Upper lobe of left lung (tissue), 6 donors: ENCODE measurements around the gene FAM72A. TPM values are rescaled to one million over a fixed set of nuclear protein-coding genes. Genes with fewer than 3 reads are reported as not detected.

Experiments
- ATAC-seq, 2 donors: fragments of 200-7000 bp; cut with Tn5 transposase; one replicate each; pipeline ENCODE4 v1.9.1; 2022; ENCODE audit warnings: mild to moderate bottlenecking in 2 of 2, moderate library complexity in 2 of 2; ENCODE audit not compliant: low FRiP score in 2 of 2
- DNase-seq, 2 donors: peaks; one replicate each; pipeline ENCODE4 v3.0.0-alpha.2; 2019 to 2020
- H3K27ac ChIP-seq, 4 donors: fragments of 200-600 bp; sonication (generic); one replicate each; pipeline ENCODE4 v1.5.1; 2016 to 2019
- H3K27me3 ChIP-seq, 4 donors: fragments of 200-600 bp; sonication (generic); one replicate each; pipeline ENCODE4 v1.5.1; 2017 to 2019
- H3K36me3 ChIP-seq, 4 donors: fragments of 200-600 bp; sonication (generic); one replicate each; pipeline ENCODE4 v1.5.1; 2016 to 2019
- H3K4me1 ChIP-seq, 4 donors: fragments of 200-600 bp; sonication (generic); one replicate each; pipeline ENCODE4 v1.5.1; 2018 to 2019
- H3K4me3 ChIP-seq, 4 donors: fragments of 200-600 bp; sonication (generic); one replicate each; pipeline ENCODE4 v1.5.1; 2017 to 2019; ENCODE audit warnings: mild to moderate bottlenecking in 2 of 4, moderate library complexity in 1 of 4
- H3K9me3 ChIP-seq, 4 donors: fragments of 200-600 bp; sonication (generic); one replicate each; pipeline ENCODE4 v1.5.1; 2018 to 2019
- EP300 ChIP-seq, 4 donors: sonication (generic); formaldehyde crosslinking; IDR thresholded peaks; one replicate each; pipeline ENCODE4 v1.5.1; 2017; ENCODE audit warnings: antibody characterized with exemption in 4 of 4, control low read depth in 2 of 4
- POLR2A ChIP-seq, 4 donors: fragments of 450-650 bp; IDR thresholded peaks; one replicate each; pipeline ENCODE4 v1.5.1; 2016 to 2017; ENCODE audit warnings: antibody characterized with exemption in 4 of 4, mild to moderate bottlenecking in 2 of 4
- POLR2AphosphoS5 ChIP-seq, 2 donors: sonication (generic); formaldehyde crosslinking; IDR thresholded peaks; one replicate each; pipeline ENCODE4 v1.5.1; 2017; ENCODE audit warnings: antibody characterized with exemption in 2 of 2
- WGBS, 2 donors: methylation state at CpG; one replicate each; pipeline ENCODE4 v1.1.5; 2017 to 2018; 5-methylcytosine and 5-hydroxymethylcytosine counted together
- total RNA-seq, 6 donors: library from RNA; depleted of rRNA in 4 of 6; stranded (reverse); fragments of >200 nt in 4 of 6; gene quantifications; one replicate each; pipeline versions ENCODE4 v1.1.0 to v1.2.1, GENCODE V29; 2016 to 2021
- TF ChIP-seq, protein P1 (sequence below), 6 experiments: fragments of 450-650 bp in 4 of 6; fragments of 200-600 bp in 2 of 6; sonication (generic) in 2 of 6; IDR thresholded peaks; one replicate each; pipeline ENCODE4 v1.5.1; 2016 to 2019; ENCODE audit warnings: antibody characterized with exemption in 6 of 6
- donor health status: DM: no; HTN: no; CAD: no; lungs with moderate emphysema.
- donor health status: DM: no; HTN: yes; CAD: no; lungs with severe emphysema.

Gene FAM72A
- total RNA-seq, 6 donors from 2014 or later, result 0.89 to 6.6 (median 3.3) TPM; not detected in 1

DNA sequence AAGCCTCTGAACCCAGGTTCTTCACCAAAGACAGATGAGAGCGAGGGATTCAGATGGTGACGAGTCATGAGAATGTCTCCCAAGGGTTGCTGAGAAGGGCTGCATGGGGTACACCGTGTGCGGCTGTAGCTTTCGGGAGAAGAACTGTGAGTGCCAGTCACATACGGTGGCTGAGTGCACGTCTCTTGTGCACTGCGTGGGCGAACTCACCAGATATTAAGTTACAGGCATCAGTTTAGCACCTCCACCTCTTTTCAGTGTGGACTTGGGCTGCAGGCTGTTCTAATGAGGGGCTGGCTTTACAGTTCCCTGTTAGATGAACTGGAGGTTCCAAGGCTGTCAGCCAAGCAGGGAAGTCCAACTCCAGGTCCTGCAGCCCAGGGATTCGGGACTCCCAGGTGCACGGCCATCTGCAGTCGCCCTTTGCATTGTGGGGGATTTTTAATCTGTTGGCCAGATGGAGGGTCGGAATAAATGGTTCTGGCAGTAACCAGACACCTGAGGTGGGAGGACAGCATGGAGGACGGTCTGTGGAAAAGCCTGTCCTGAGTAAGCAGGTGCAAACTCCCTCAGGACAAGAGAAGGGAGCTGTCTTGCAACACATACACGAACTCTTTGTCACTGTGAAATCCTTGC, 59.0 kb downstream of the FAM72A start:
- Histone ChIP-seq H3K36me3 (no peaks in the 10 kb centered on the region), H3K4me3 (no peak overlapping the region), H3K4me1 (no peaks in the 10 kb centered on the region), H3K9me3 (no peaks in the 10 kb centered on the region), H3K27ac (no peak overlapping the region), H3K27me3 (no peaks in the 10 kb centered on the region)
- DNase-seq, result no peak
- no peak for TF ChIP-seq EP300 (IDR thresholded peaks at IDR 0.05)
- TF ChIP-seq, protein P1, sequence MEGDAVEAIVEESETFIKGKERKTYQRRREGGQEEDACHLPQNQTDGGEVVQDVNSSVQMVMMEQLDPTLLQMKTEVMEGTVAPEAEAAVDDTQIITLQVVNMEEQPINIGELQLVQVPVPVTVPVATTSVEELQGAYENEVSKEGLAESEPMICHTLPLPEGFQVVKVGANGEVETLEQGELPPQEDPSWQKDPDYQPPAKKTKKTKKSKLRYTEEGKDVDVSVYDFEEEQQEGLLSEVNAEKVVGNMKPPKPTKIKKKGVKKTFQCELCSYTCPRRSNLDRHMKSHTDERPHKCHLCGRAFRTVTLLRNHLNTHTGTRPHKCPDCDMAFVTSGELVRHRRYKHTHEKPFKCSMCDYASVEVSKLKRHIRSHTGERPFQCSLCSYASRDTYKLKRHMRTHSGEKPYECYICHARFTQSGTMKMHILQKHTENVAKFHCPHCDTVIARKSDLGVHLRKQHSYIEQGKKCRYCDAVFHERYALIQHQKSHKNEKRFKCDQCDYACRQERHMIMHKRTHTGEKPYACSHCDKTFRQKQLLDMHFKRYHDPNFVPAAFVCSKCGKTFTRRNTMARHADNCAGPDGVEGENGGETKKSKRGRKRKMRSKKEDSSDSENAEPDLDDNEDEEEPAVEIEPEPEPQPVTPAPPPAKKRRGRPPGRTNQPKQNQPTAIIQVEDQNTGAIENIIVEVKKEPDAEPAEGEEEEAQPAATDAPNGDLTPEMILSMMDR (IDR thresholded peaks at IDR 0.05), result no peak
- TF ChIP-seq POLR2AphosphoS5 (IDR thresholded peaks at IDR 0.05), result no peak
- no peak for TF ChIP-seq POLR2A (IDR thresholded peaks at IDR 0.05)
- ATAC-seq, result no peak
- 88 to 93% methylated on average over 14 to 15 of the region's 15 CpGs for WGBS, 2 donors

DNA sequence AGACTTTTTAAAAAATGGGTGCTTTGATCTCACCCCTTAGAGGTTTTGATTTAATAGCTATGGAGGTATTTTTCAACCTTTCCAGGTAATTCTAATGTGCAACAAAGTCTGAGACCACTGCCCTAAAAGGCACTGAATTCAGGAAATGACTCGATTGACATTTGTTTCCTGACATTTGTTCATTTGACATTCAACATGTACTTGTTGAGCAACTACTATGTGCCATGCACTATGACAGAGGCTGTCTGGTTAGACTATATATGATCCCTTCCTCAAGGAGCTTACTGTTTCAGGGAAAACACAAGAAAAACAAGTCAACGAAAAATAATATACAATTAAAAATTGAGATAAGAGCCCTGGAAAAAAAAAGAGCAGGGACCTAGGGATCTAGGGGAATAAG, 59.9 kb downstream of the FAM72A start:
- 57 to 65% methylated on average over 2 of the region's 2 CpGs for WGBS, 2 donors
- Histone ChIP-seq H3K27me3 (no peaks in the 10 kb centered on the region), H3K4me3 (no peak overlapping the region), H3K27ac (no peak overlapping the region), H3K4me1 (no peaks in the 10 kb centered on the region), H3K9me3 (no peaks in the 10 kb centered on the region), H3K36me3 (no peaks in the 10 kb centered on the region)
- ATAC-seq (no peak), DNase-seq (no peak)
- TF ChIP-seq POLR2A (IDR thresholded peaks at IDR 0.05) (no peak), EP300 (IDR thresholded peaks at IDR 0.05) (no peak), POLR2AphosphoS5 (IDR thresholded peaks at IDR 0.05) (no peak)
- TF ChIP-seq, protein P1 (IDR thresholded peaks at IDR 0.05), result no peak

DNA sequence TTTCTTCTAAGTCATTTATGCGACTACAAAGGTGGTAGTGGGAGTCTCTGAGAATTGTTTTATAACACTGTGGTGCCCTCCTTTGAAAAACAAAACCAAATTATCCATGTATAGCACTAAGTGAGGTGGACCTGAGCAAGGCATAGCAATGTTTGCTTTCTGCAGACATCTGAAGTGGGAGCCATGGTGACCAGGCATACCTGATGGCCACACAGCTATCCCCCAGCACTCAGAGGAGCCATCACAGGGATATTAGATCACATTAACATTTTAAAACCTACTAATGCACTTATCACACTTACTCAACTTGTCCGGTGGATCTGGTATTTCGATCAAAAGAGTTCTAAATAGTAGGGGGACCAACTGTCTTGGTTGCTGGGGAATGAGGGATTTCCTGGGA, 60.6 kb downstream of the FAM72A start:
- no peaks in the 10 kb centered on the region for H3K36me3 ChIP-seq
- H3K9me3 ChIP-seq, result no peaks in the 10 kb centered on the region
- H3K4me1 ChIP-seq, result no peaks in the 10 kb centered on the region
- ATAC-seq (no peak), DNase-seq (no peak)
- H3K27me3 ChIP-seq, result no peaks in the 10 kb centered on the region
- H3K4me3 ChIP-seq, result no peak overlapping the region
- TF ChIP-seq EP300 (IDR thresholded peaks at IDR 0.05), result no peak
- TF ChIP-seq, protein P1 (IDR thresholded peaks at IDR 0.05), result no peak
- no peak for TF ChIP-seq POLR2AphosphoS5 (IDR thresholded peaks at IDR 0.05)
- no peak for TF ChIP-seq POLR2A (IDR thresholded peaks at IDR 0.05)
- H3K27ac ChIP-seq, result no peak overlapping the region
- WGBS, 2 donors, result 84 to 85% methylated on average over 3 of the region's 3 CpGs

DNA sequence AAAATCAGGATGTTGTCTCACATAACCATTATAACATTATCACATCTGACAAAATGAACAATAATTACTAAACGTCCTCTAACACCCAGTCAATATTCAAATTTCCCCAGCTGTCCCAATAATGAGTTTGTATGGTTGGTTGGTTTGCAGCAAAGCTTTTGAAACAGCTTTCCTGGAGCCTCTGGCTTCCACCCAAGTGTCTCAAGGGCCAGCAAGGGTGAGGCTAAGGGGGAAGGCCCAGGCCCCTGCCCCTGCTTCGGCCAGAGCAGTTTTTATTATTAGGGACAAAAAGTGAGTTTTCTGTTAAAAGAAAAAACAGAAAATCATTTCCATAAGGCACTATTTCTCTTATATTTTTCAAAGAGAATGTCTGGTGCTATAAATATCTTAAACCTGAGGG, 66.4 kb downstream of the FAM72A start:
- Histone ChIP-seq H3K9me3 (no peaks in the 10 kb centered on the region), H3K27me3 (no peaks in the 10 kb centered on the region), H3K27ac (no peak overlapping the region), H3K36me3 (no peaks in the 10 kb centered on the region), H3K4me1 (no peaks in the 10 kb centered on the region), H3K4me3 (no peak overlapping the region)
- ATAC-seq (no peak), DNase-seq (no peak)
- WGBS, 2 donors, result 41 to 48% methylated on average over 2 of the region's 2 CpGs
- no peak for TF ChIP-seq POLR2A (IDR thresholded peaks at IDR 0.05)
- TF ChIP-seq, protein P1 (IDR thresholded peaks at IDR 0.05), result no peak
- TF ChIP-seq EP300 (IDR thresholded peaks at IDR 0.05), result no peak
- no peak for TF ChIP-seq POLR2AphosphoS5 (IDR thresholded peaks at IDR 0.05)

Other genes starting within 250 kb of the FAM72A start
- gene RAB7B, start 199.4 kb downstream of the FAM72A start, total RNA-seq, result 10 to 100 TPM in 2 of 6 donors, 1 to 10 TPM in 4; 2.6 to 27.5 (median 9.1) TPM
- gene CTSE, start 178.9 kb downstream of the FAM72A start, total RNA-seq, result 100 to 1,000 TPM in 3 of 6 donors, 10 to 100 TPM in 3; 34.6 to 132 (median 106) TPM
- 10 to 100 TPM in 1 of 6 donors, 1 to 10 TPM in 4, not detected in 1; 1.4 to 19.0 (median 6.8) TPM for gene RHEX, start 149.7 kb downstream of the FAM72A start, total RNA-seq
- not detected for gene AVPR1B, start 85.5 kb downstream of the FAM72A start, total RNA-seq
- 100 to 1,000 TPM in 2 of 6 donors, 10 to 100 TPM in 4; 43.8 to 111 (median 66.2) TPM for gene SRGAP2, start 702 bp upstream of the FAM72A start, total RNA-seq